Caco-2 (cell line): ENCODE data around the gene NYAP1. TPM values are rescaled to one million over a fixed set of nuclear protein-coding genes. Genes with fewer than 3 reads are reported as not detected.
"Not testable (repeated sequence)": the region's sequence is repeated elsewhere in the genome, so short reads cannot be mapped to it uniquely, and the experiment has no call there.

Experiments used
- BruUV-seq: library from RNA; stranded (reverse); fragments of 400-500 nt; replicated peaks from 2 replicates; lab custom pipeline; 2021; lab: Mats Ljungman, UMichigan
- CTCF ChIA-PET: fragments of 300-600 bp; sonication (Branson Sonifier 250); formaldehyde crosslinking; loops from one replicate; lab custom pipeline; 2022; ENCODE audit warnings: antibody characterized with exemption; lab: Charles Lee
- POLR2A ChIA-PET: fragments of 300-600 bp; sonication (Branson Sonifier 250); formaldehyde crosslinking; loops from one replicate; lab custom pipeline; 2022; ENCODE audit warnings: antibody characterized with exemption; lab: Charles Lee
- DNase-seq, 2 experiments: peaks; one replicate each; pipeline versions ENCODE4 v3.0.0 to v3.0.0-alpha.2; 2020 to 2022
- H3K27me3 ChIP-seq: replicated peaks from 2 replicates; pipeline ENCODE4 v1.6.0; 2011; ENCODE audit warnings: low read length; ENCODE audit not compliant: control insufficient read depth, insufficient read depth
- H3K36me3 ChIP-seq: 2 replicates; pipeline ENCODE4 v1.5.1; 2011; ENCODE audit warnings: low read length; ENCODE audit not compliant: control insufficient read depth, insufficient read depth
- H3K4me1 ChIP-seq: fragments of 250-450 bp; sonication (Bioruptor Pico); 2 replicates; pipeline ENCODE4 v1.5.1; 2020; ENCODE audit warnings: mild to moderate bottlenecking
- H3K4me3 ChIP-seq: 2 replicates; pipeline ENCODE4 v1.5.1; 2011; ENCODE audit warnings: low read depth, mild to moderate bottlenecking, control low read depth, low read length
- H3K9me3 ChIP-seq: fragments of 250-450 bp; sonication (Bioruptor Pico); 2 replicates; pipeline ENCODE4 v1.5.1; 2020; ENCODE audit warnings: mild to moderate bottlenecking, moderate library complexity
- H3K27ac Mint-ChIP-seq: one replicate; pipeline ENCODE4 v1.8.0; 2022; ENCODE audit warnings: mixed read lengths; ENCODE audit not compliant: unreplicated experiment
- H3K27me3 Mint-ChIP-seq: one replicate; pipeline ENCODE4 v1.8.0; 2022; ENCODE audit warnings: mixed read lengths; ENCODE audit not compliant: insufficient read depth, unreplicated experiment
- H3K36me3 Mint-ChIP-seq: one replicate; pipeline ENCODE4 v1.8.0; 2022; ENCODE audit warnings: mild to moderate bottlenecking, mixed read lengths; ENCODE audit not compliant: insufficient read depth, unreplicated experiment
- H3K4me1 Mint-ChIP-seq: one replicate; pipeline ENCODE4 v1.8.0; 2022; ENCODE audit warnings: low read depth, mixed read lengths; ENCODE audit not compliant: unreplicated experiment
- H3K4me3 Mint-ChIP-seq: one replicate; pipeline ENCODE4 v1.8.0; 2022; ENCODE audit warnings: mild to moderate bottlenecking, moderate library complexity, mixed read lengths; ENCODE audit not compliant: unreplicated experiment
- H3K9me3 Mint-ChIP-seq: one replicate; pipeline ENCODE4 v1.8.0; 2022; ENCODE audit warnings: mixed read lengths; ENCODE audit not compliant: unreplicated experiment
- intact Hi-C: fragments of 100-400 bp; cut with micrococcal nuclease; formaldehyde crosslinking; loops from one replicate; pipeline ENCODE4 v1.10.0; 2022; ENCODE audit not compliant: unreplicated experiment
- total RNA-seq: library from RNA; stranded (reverse); gene quantifications from 2 replicates; pipeline ENCODE4 v1.2.3, GENCODE V29; 2022
- TF ChIP-seq, protein P1 (sequence below), 2 experiments: fragments of 200-600 bp in 1 of 2; IDR thresholded peaks; 1 replicate in 1 of 2; 2 replicates in 1 of 2; pipeline versions ENCODE4 v1.5.1 to v1.8.0; 2011 to 2022; ENCODE audit warnings: antibody characterized with exemption in 1 of 2, control low read depth in 1 of 2, inconsistent platforms in 1 of 2, low read depth in 1 of 2, low read length in 1 of 2, mild to moderate bottlenecking in 1 of 2, moderate library complexity in 1 of 2; ENCODE audit not compliant: insufficient read depth in 1 of 2, severe bottlenecking in 1 of 2, unreplicated experiment in 1 of 2

Gene NYAP1
- total RNA-seq, 1 experiment from 2014 or later = 1.3 TPM

DNA sequence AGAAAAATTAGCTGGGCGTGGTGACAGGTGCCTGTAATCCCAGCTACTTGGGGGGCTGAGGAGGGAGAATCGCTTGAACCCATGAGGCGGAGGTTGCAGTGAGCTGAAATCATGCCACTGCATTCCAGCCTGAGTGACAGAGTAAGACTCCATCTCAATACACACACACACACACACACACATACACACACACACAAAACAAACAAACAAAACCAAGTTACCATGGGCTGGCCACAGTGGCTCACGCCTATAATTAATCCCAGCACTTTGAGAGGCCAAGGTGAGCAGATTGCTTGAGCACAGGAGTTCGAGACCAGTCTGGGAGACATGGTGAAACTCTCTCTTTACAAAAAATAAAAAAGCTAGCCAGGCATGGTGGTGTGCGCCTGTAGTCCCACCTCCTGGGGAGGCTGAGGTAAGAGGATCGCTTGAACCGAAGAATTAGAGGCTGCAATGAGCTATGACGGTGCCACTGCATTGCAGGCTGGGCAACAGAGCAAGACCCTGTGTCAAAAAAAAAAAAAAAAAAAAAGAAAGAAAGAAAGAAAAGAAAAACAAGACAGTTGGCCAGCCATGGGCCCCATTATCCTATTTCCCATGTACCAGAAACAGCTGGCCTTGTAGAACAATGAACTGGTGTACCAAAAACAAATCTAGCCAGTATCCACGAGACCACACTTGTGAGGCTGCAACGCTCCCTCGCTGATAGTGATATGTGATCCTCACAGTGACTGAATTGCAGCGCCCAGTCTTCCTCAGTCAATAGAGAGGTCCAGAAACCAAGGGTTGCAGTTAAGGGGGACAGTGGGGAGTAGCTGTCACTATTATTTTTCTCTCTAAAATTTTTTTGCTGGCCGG, 48.7 kb downstream of the NYAP1 start:
- H3K4me3 ChIP-seq = no peak overlapping the region
- Mint-ChIP-seq H3K27ac (no peak overlapping the region), H3K36me3 (peaks cover 6% of the 10 kb centered on the region), H3K9me3 (no peaks in the 10 kb centered on the region), H3K4me3 (no peak overlapping the region), H3K27me3 (no peaks in the 10 kb centered on the region), H3K4me1 (no peaks in the 10 kb centered on the region)
- TF ChIP-seq, protein P1, sequence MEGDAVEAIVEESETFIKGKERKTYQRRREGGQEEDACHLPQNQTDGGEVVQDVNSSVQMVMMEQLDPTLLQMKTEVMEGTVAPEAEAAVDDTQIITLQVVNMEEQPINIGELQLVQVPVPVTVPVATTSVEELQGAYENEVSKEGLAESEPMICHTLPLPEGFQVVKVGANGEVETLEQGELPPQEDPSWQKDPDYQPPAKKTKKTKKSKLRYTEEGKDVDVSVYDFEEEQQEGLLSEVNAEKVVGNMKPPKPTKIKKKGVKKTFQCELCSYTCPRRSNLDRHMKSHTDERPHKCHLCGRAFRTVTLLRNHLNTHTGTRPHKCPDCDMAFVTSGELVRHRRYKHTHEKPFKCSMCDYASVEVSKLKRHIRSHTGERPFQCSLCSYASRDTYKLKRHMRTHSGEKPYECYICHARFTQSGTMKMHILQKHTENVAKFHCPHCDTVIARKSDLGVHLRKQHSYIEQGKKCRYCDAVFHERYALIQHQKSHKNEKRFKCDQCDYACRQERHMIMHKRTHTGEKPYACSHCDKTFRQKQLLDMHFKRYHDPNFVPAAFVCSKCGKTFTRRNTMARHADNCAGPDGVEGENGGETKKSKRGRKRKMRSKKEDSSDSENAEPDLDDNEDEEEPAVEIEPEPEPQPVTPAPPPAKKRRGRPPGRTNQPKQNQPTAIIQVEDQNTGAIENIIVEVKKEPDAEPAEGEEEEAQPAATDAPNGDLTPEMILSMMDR (IDR thresholded peaks at IDR 0.05; ENCODE audit: insufficient read depth in 1 of 2, low read depth in 1 of 2, low read length in 1 of 2, severe bottlenecking in 1 of 2, unreplicated experiment in 1 of 2) = no peak
- no TSS peak for BruUV-seq
- H3K27me3 ChIP-seq = no peaks in the 10 kb centered on the region
- H3K4me1 ChIP-seq = peaks cover 7% of the 10 kb centered on the region; the same call in 1 of the 2 replicates
- no peaks in the 10 kb centered on the region for H3K36me3 ChIP-seq
- POLR2A ChIA-PET = no interaction called here
- DNase-seq = no peak
- intact Hi-C loops = no loop called here
- H3K9me3 ChIP-seq = no peaks in the 10 kb centered on the region
- CTCF ChIA-PET = interaction anchor here (0.6 kb wide), 2 partner anchors 35 to 74 kb away, joined by 3 read pairs; no protein-coding TSS in a partner anchor

DNA sequence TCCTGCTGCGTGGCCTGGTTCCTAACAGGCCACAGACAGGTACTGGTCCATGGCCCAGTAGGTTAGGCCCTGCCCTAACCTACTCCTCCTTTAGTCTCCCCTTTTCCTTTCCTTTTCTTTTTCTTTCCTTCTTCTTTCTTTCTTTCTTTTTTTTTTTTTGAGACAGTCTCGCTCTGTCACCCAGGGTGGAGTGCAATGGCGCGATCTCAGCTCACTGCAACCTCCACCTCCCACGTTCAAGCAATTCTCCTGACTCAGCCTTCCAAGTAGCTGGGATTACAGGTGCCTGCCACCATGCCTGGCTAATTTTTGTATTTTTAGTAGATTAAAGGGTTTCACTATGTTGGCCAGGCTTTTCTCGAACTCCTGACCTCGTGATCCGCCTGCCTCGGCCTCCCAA, 52.3 kb downstream of the NYAP1 start:
- Mint-ChIP-seq H3K36me3 (peaks cover 16% of the 10 kb centered on the region), H3K27ac (peak overlapping the region; percentile 67)
- H3K4me3 ChIP-seq, H3K36me3 ChIP-seq, H3K4me3 Mint-ChIP-seq, H3K9me3 Mint-ChIP-seq, DNase-seq, H3K4me1 Mint-ChIP-seq, H3K27me3 ChIP-seq, BruUV-seq, H3K27me3 Mint-ChIP-seq, H3K9me3 ChIP-seq, intact Hi-C loops: not testable (repeated sequence)
- ChIA-PET POLR2A (interaction anchor here (0.6 kb wide), 1 partner anchor 81 kb away, joined by 3 read pairs; no protein-coding TSS in a partner anchor), CTCF (interaction anchor here (1.0 kb wide), 1 partner anchor 23 kb away, joined by 3 read pairs; no protein-coding TSS in a partner anchor)
- H3K4me1 ChIP-seq = peaks cover 17% of the 10 kb centered on the region

DNA sequence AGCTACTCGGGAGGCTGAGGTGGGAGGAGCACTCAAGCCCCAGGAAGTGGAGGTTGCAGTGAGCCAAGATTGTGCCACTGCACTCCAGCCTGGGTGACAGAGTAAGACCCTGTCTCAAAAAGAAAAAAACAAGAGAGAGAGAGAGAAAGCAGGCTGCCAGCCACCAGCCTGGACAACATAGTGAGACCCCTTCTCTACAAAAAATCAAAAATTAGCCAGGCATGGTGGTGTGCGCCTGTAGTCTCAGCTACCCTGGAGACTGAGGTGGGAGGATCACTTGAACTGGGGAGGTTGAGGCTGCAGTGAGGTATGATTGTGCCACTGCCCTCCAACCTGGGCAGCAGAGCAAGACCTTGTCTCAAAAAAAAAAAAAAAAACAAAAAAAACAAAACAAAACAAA, 53.0 kb downstream of the NYAP1 start:
- H3K36me3 ChIP-seq, H3K27me3 Mint-ChIP-seq, POLR2A ChIA-PET, CTCF ChIA-PET, H3K9me3 Mint-ChIP-seq, DNase-seq, BruUV-seq, H3K4me3 ChIP-seq, intact Hi-C loops, H3K4me1 Mint-ChIP-seq, H3K27me3 ChIP-seq, H3K9me3 ChIP-seq: not testable (repeated sequence)
- Mint-ChIP-seq H3K27ac (peak overlapping the region; percentile 67), H3K4me3 (peak overlapping the region; percentile 14), H3K36me3 (peaks cover 21% of the 10 kb centered on the region)
- peaks cover 22% of the 10 kb centered on the region for H3K4me1 ChIP-seq

DNA sequence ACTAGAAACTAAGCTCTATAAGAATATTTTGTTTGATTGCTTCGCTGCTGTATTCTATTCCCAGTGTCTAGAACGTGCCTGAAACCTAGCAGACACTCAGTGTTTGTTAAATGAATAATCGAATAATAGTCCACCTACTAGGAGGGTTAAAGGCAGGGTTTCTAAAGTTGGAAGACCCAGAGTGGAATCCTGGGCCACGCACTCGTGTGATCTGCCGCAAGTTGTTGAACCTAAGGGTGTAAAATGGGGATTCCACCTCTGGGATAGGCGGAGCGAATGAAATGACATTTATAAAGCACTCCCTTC, 54.6 kb downstream of the NYAP1 start:
- H3K4me3 Mint-ChIP-seq = peak overlapping the region; percentile 87
- ChIA-PET CTCF (interaction anchor here (1.1 to 1.4 kb wide), 3 partner anchors 11 to 72 kb away, joined by 4 to 5 read pairs (median 4); no protein-coding TSS in a partner anchor), POLR2A (interaction anchor here (0.5 to 2.4 kb wide), 5 partner anchors 47 to 168 kb away, joined by 3 to 27 read pairs (median 7); partner anchors contain the start of genes FBXO24, LRCH4, MEPCE and MOSPD3)
- intact Hi-C loops = loop anchor here (1.0 to 2.0 kb wide), 2 partner anchors 48 to 110 kb away; partner anchors contain the start of genes FBXO24, LRCH4, MEPCE and ZCWPW1
- Histone ChIP-seq H3K36me3 (no peaks in the 10 kb centered on the region), H3K9me3 (no peaks in the 10 kb centered on the region), H3K4me3 (peak overlapping the region; percentile 49), H3K4me1 (peaks cover 31% of the 10 kb centered on the region), H3K27me3 (no peaks in the 10 kb centered on the region)
- no peak for DNase-seq
- no peaks in the 10 kb centered on the region for H3K9me3 Mint-ChIP-seq
- no peaks in the 10 kb centered on the region for H3K27me3 Mint-ChIP-seq
- peak overlapping the region; percentile 72 for H3K27ac Mint-ChIP-seq
- H3K36me3 Mint-ChIP-seq = peaks cover 27% of the 10 kb centered on the region
- TF ChIP-seq, protein P1 (IDR thresholded peaks at IDR 0.05; ENCODE audit: insufficient read depth in 1 of 2, low read depth in 1 of 2, low read length in 1 of 2, severe bottlenecking in 1 of 2, unreplicated experiment in 1 of 2) = no peak
- BruUV-seq = TSS peak; percentile 99
- H3K4me1 Mint-ChIP-seq = peaks cover 17% of the 10 kb centered on the region
